NCI-H2227 (cell line): ENCODE measurements around the gene DLST.

ENCODE experiments used
- DNase-seq: peaks from one replicate; lab custom pipeline; 2025; ENCODE audit not compliant: unreplicated experiment; lab: John Stamatoyannopoulos, UW

Gene DLST

GRCh38 chr14:74860899-74861733, 20.6 kb upstream of the DLST start:
- DNase-seq: peak; percentile 89

GRCh38 chr14:74861734-74862090, 20.0 kb upstream of the DLST start:
- no peak for DNase-seq

GRCh38 chr14:74863274-74863673, 18.4 kb upstream of the DLST start:
- DNase-seq: no peak

GRCh38 chr14:74864198-74864597, 17.5 kb upstream of the DLST start:
- no peak for DNase-seq

GRCh38 chr14:74865156-74865555, 16.6 kb upstream of the DLST start:
- DNase-seq: no peak

GRCh38 chr14:74866708-74867389, 14.9 kb upstream of the DLST start:
- no peak for DNase-seq

- no peak for DNase-seq
Observed at GRCh38 chr14:74867673-74868072, 14.0 kb upstream of the DLST start.

- no peak for DNase-seq
Observed at GRCh38 chr14:74868739-74869138, 13.0 kb upstream of the DLST start.

- DNase-seq: no peak
Observed at GRCh38 chr14:74871819-74872218, 9.9 kb upstream of the DLST start.

- DNase-seq: no peak
Observed at GRCh38 chr14:74875204-74875603, 6.5 kb upstream of the DLST start.

- no peak for DNase-seq
Observed at GRCh38 chr14:74875941-74876913, 5.5 kb upstream of the DLST start, which contains the start of gene PROX2. TSS of gene PROX2 (minus strand) at chr14:74876145. CDS start at chr14:74863834, 12,311 bp downstream.

GRCh38 chr14:74879427-74880182, 2.1 kb upstream of the DLST start:
- DNase-seq: no peak

- peak; percentile 59 for DNase-seq
Observed at GRCh38 chr14:74882103-74882920, 596 bp downstream of the DLST start.

GRCh38 chr14:74886001-74886400, 4.3 kb downstream of the DLST start:
- DNase-seq: no peak

- no peak for DNase-seq
Observed at GRCh38 chr14:74888164-74889158, 6.7 kb downstream of the DLST start.

- no peak for DNase-seq
Observed at GRCh38 chr14:74890262-74890661, 8.5 kb downstream of the DLST start.

GRCh38 chr14:74891870-74892269, 10.2 kb downstream of the DLST start:
- DNase-seq: no peak

GRCh38 chr14:74892745-74893144, 11.0 kb downstream of the DLST start:
- no peak for DNase-seq
